Urinary bladder (tissue), 4 donors: ENCODE results near the gene PATJ. TPM values are rescaled to one million over a fixed set of nuclear protein-coding genes. Genes with fewer than 3 reads are reported as not detected.
"Not testable (repeated sequence)": the region's sequence is repeated elsewhere in the genome, so short reads cannot be mapped to it uniquely, and the experiment has no call there.

Experiments
- DNase-seq: peaks from one replicate; pipeline ENCODE4 v3.0.0-alpha.2; 2015; ENCODE audit errors: extremely low spot score
- H3K27ac ChIP-seq: one replicate; pipeline ENCODE4 v1.5.1; 2013; ENCODE audit warnings: low read depth, mild to moderate bottlenecking, moderate library complexity
- H3K36me3 ChIP-seq: one replicate; pipeline ENCODE4 v1.6.1; 2013; ENCODE audit warnings: mild to moderate bottlenecking, moderate library complexity; ENCODE audit not compliant: insufficient read depth
- H3K4me1 ChIP-seq: one replicate; pipeline ENCODE4 v1.6.1; 2013; ENCODE audit warnings: mild to moderate bottlenecking, moderate library complexity; ENCODE audit not compliant: insufficient read depth
- H3K4me3 ChIP-seq: one replicate; pipeline ENCODE4 v1.5.1; 2013; ENCODE audit warnings: low read depth, low read length
- WGBS: extraction: QIAGEN DNeasy Blood & Tissue Kit; methylation state at CpG from one replicate; pipeline ENCODE4 v1.1.7; 2013; 5-methylcytosine and 5-hydroxymethylcytosine counted together
- polyA plus RNA-seq: library from polyadenylated mRNA; stranded (reverse); fragments of 200-250 nt; gene quantifications from one replicate; pipeline ENCODE4 v1.2.3, GENCODE V29; 2013
- total RNA-seq: library from RNA; depleted of rRNA; stranded (reverse); fragments of >200 nt; gene quantifications from one replicate; pipeline ENCODE4 v1.2.3, GENCODE V29; 2014
- donor health status: healthy with polysubstance abuse.
- donor health status: healthy.

Gene PATJ
- total and polyA plus RNA-seq, 2 donors = 6.6 to 33.1 TPM

- not testable (repeated sequence) for H3K36me3 ChIP-seq, H3K27ac ChIP-seq, DNase-seq, H3K4me3 ChIP-seq, H3K4me1 ChIP-seq
- WGBS = 74% methylated on average over 9 of the region's 9 CpGs
Measured at GRCh38 chr1:61966450-61967225, 224.4 kb downstream of the PATJ start.

DNA sequence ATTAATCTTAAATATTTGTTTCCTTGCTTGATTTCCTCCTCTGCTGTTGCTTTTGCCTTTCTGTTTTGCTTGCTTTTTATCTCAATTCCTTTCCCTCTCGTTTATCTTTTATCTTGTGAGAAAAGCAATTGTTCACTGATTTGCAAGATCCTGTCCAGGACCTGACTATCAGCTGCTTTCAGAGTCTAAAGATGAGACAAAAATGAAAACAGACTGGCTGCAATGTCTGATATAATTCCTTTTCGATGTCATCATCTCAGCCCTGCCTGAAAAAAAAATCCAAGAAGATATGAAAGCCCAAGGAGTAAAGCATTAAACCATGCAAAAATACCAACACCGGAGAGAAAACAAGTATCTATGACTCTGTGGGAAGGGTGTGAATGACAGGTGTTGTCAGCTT is 225.5 kb downstream of the PATJ start:
- 25% methylated on average over 3 of the region's 3 CpGs for WGBS
- Histone ChIP-seq H3K27ac (no peak overlapping the region), H3K36me3 (no peaks in the 10 kb centered on the region), H3K4me3 (no peak overlapping the region), H3K4me1 (no peaks in the 10 kb centered on the region)
- DNase-seq = no peak

- no peak overlapping the region for H3K4me3 ChIP-seq
- no peak for DNase-seq
- H3K36me3 ChIP-seq = no peaks in the 10 kb centered on the region
- 100% methylated on average over 1 of the region's 1 CpG for WGBS
- no peak overlapping the region for H3K27ac ChIP-seq
- no peaks in the 10 kb centered on the region for H3K4me1 ChIP-seq
Measured at GRCh38 chr1:61968869-61969268, 226.6 kb downstream of the PATJ start.

- H3K4me1 ChIP-seq = no peaks in the 10 kb centered on the region
- H3K36me3 ChIP-seq = no peaks in the 10 kb centered on the region
- no peak overlapping the region for H3K27ac ChIP-seq
- no peak overlapping the region for H3K4me3 ChIP-seq
- no peak for DNase-seq
- WGBS = 79% methylated on average over 8 of the region's 8 CpGs
Measured at GRCh38 chr1:61973100-61973837, 231.0 kb downstream of the PATJ start.

- Histone ChIP-seq H3K4me3 (no peak overlapping the region), H3K36me3 (no peaks in the 10 kb centered on the region), H3K27ac (no peak overlapping the region), H3K4me1 (no peaks in the 10 kb centered on the region)
- DNase-seq = no peak
- 66% methylated on average over 4 of the region's 4 CpGs for WGBS
Measured at GRCh38 chr1:61975638-61976037, 233.4 kb downstream of the PATJ start.

DNA sequence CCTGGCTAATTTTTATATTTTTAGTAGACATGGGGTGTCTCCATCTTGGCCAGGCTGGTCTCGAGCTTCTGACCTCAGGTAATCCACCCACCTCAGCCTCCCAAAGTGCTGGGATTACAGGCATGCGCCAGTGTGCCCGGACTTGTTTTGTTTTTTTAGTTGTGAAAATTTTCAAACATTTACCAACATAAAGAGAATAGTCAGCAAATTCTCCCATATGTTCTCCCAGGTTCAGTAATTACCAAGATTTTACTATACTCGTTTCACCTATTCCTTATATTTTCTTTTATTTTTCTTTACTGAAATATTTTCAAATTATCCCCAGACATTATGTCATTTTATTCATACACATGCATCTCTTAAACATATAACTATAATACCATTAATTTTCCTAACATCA is 234.3 kb downstream of the PATJ start:
- Histone ChIP-seq H3K27ac (no peak overlapping the region), H3K4me1 (no peaks in the 10 kb centered on the region), H3K36me3 (no peaks in the 10 kb centered on the region), H3K4me3 (no peak overlapping the region)
- 91% methylated on average over 4 of the region's 4 CpGs for WGBS
- no peak for DNase-seq

DNA sequence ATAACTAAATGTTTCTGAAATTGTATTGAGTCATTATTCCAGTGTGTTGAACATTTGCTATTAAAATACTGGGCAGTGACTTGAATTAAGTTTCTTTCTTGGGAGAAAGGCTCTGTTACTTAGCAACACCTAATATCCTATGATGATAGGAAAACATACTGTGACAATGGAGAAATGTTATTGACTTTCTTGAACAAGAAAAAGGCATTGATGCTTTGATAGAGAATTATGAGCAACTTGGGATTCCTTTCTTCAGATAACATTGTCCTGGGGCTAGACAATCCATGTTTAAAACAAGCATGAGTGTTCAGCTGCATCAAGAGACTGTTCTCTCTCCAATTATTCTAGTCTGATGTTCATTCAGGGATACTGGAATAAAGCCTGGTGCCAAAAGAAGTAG is 236.5 kb downstream of the PATJ start:
- Histone ChIP-seq H3K4me1 (no peaks in the 10 kb centered on the region), H3K36me3 (no peaks in the 10 kb centered on the region), H3K4me3 (no peak overlapping the region), H3K27ac (no peak overlapping the region)
- DNase-seq = no peak

DNA sequence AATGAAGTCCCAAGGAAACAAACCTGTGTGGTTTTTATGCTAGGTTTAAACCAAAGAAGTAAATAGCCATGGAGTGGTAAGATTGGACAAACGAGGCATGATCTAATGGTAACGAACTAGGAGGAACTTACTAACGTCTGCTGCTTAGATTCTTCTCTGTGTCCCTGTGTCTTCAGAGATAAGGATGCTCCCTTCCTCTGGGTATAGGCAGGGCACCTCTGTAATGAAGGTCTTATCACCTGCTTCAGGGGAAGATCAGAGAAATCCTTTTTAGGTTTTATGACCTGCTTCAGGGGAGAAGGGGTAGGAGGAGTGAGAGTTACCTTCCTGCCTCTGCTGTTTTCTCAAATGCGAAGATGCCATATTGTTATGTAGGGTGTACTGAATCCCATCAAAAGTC is 237.4 kb downstream of the PATJ start:
- 92% methylated on average over 4 of the region's 4 CpGs for WGBS
- no peaks in the 10 kb centered on the region for H3K36me3 ChIP-seq
- no peaks in the 10 kb centered on the region for H3K4me1 ChIP-seq
- no peak overlapping the region for H3K27ac ChIP-seq
- no peak for DNase-seq
- H3K4me3 ChIP-seq = no peak overlapping the region

- H3K4me3 ChIP-seq = no peak overlapping the region
- 85% methylated on average over 4 of the region's 4 CpGs for WGBS
- DNase-seq = no peak
- H3K27ac ChIP-seq = no peak overlapping the region
- H3K4me1 ChIP-seq = no peaks in the 10 kb centered on the region
- H3K36me3 ChIP-seq = no peaks in the 10 kb centered on the region
Measured at GRCh38 chr1:61980561-61980960, 238.3 kb downstream of the PATJ start.

GRCh38 chr1:61981870-61982660 is 239.8 kb downstream of the PATJ start:
- 88% methylated on average over 7 of the region's 7 CpGs for WGBS
- no peak for DNase-seq
- H3K36me3 ChIP-seq = no peaks in the 10 kb centered on the region
- no peaks in the 10 kb centered on the region for H3K4me1 ChIP-seq
- H3K4me3 ChIP-seq = no peak overlapping the region
- no peak overlapping the region for H3K27ac ChIP-seq

- H3K27ac ChIP-seq = no peak overlapping the region
- no peak for DNase-seq
- 43% methylated on average over 1 of the region's 1 CpG for WGBS
Measured at GRCh38 chr1:61983236-61983635, 241.0 kb downstream of the PATJ start.

GRCh38 chr1:61992257-61992656 is 250.0 kb downstream of the PATJ start:
- H3K27ac ChIP-seq = no peak overlapping the region
- H3K36me3 ChIP-seq = no peaks in the 10 kb centered on the region
- WGBS = 90% methylated on average over 5 of the region's 5 CpGs
- no peak for DNase-seq
- no peak overlapping the region for H3K4me3 ChIP-seq
- H3K4me1 ChIP-seq = no peaks in the 10 kb centered on the region

More at GRCh38 chr1:61983236-61983635, 241.0 kb downstream of the PATJ start:
- Histone ChIP-seq H3K36me3 (no peaks in the 10 kb centered on the region), H3K4me3 (no peak overlapping the region), H3K4me1 (no peaks in the 10 kb centered on the region)

DNA sequence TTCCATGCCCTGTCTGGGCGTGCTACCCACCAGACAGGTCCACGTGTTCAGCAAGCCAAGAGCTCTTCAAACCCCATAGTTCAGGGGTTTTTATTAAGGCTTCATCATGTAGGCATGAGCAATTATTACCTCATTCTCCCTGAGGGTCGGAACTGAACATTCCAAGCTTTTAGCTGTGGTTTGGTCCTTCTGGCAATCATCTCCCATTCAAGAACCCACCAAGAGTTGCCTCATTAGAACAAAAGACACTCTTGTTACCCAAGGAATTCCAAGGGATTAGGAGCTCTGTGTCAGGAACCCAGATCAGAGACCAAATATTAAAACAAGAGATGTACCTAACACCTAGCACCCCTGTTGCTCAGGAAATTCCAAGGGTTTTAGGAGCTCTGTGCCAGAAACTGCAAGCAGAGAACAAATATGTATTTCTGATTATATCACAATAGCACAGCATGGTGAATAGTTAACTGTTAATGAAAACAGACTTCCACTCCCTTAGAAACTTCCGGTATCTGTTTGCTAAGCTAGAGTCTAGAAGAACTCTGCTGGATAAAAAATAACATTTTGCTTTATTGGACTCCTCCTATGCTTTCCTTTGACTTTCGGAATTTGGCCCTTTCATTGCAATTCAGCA is 251.2 kb downstream of the PATJ start:
- no peak overlapping the region for H3K4me3 ChIP-seq
- no peak for DNase-seq
- no peak overlapping the region for H3K27ac ChIP-seq
- no peaks in the 10 kb centered on the region for H3K36me3 ChIP-seq
- no peaks in the 10 kb centered on the region for H3K4me1 ChIP-seq
- 80% methylated on average over 5 of the region's 5 CpGs for WGBS
